ENCODE measurements around the gene ROBO4. TPM values are rescaled to one million over a fixed set of nuclear protein-coding genes. Genes with fewer than 3 reads are reported as not detected.

ROBO4 gene
- not detected in 2 replicates for total RNA-seq

- no peaks in the 10 kb centered on the region for H3K9me3 Mint-ChIP-seq
- H3K27ac Mint-ChIP-seq = no peak within 1 kb of the TSS
- H3K36me3 Mint-ChIP-seq (ENCODE audit: low read depth) = no peaks in the 10 kb centered on the region
- peaks cover 4% of the 10 kb centered on the region for H3K4me1 Mint-ChIP-seq (ENCODE audit: low read depth)
- no peak for DNase-seq (ENCODE audit: low spot score)
- peaks cover 20% of the 10 kb centered on the region for H3K27me3 Mint-ChIP-seq (ENCODE audit: insufficient read depth)
- intact Hi-C loops (cut with micrococcal nuclease) = no loop called here
- H3K4me3 Mint-ChIP-seq = no peak within 1 kb of the TSS
These were observed at the start of gene ROBO4 for GRCh38 chr11:124897674-124898262. Gene ROBO4 (minus strand): TSS chr11:124897865. CDS start chr11:124897795, 70 bp downstream.

DNA sequence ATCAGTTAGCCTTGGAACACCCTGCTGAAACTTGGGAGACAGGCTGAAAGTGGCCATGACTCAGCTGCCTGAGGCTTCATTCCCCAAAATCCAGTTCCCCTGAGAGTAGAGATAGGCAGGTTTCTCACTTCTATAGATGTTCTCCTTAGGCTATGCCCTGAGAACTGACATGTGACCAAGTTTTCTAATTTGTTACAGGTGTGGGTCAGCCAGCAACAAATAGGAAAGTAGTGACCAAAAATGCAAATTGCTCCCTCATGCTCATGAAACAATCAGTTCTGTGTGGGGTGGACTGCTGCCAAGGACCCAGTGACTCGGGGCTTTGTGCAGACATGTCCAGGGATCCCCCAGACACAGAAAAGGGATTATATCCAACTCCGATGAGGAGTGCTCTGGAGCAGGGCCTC lies 49.1 kb upstream of the ROBO4 start:
- Mint-ChIP-seq H3K9me3 (peaks cover 24% of the 10 kb centered on the region), H3K36me3 (ENCODE audit: low read depth) (peaks cover 6% of the 10 kb centered on the region), H3K27me3 (ENCODE audit: insufficient read depth) (no peaks in the 10 kb centered on the region), H3K4me1 (ENCODE audit: low read depth) (no peaks in the 10 kb centered on the region), H3K4me3 (no peak overlapping the region), H3K27ac (no peak overlapping the region)
- intact Hi-C loops (cut with micrococcal nuclease) = no loop called here
- no peak for DNase-seq (ENCODE audit: low spot score)

- peaks cover 24% of the 10 kb centered on the region for H3K9me3 Mint-ChIP-seq
- H3K4me3 Mint-ChIP-seq = no peak overlapping the region
- no peak for DNase-seq (ENCODE audit: low spot score)
- H3K27me3 Mint-ChIP-seq (ENCODE audit: insufficient read depth) = no peaks in the 10 kb centered on the region
- no peaks in the 10 kb centered on the region for H3K4me1 Mint-ChIP-seq (ENCODE audit: low read depth)
- no peak overlapping the region for H3K27ac Mint-ChIP-seq
- peaks cover 6% of the 10 kb centered on the region for H3K36me3 Mint-ChIP-seq (ENCODE audit: low read depth)
- intact Hi-C loops (cut with micrococcal nuclease) = no loop called here
These were observed 48.2 kb upstream of the ROBO4 start for GRCh38 chr11:124945826-124946225.

- Mint-ChIP-seq H3K36me3 (ENCODE audit: low read depth) (peaks cover 6% of the 10 kb centered on the region), H3K4me3 (no peak overlapping the region), H3K4me1 (ENCODE audit: low read depth) (no peaks in the 10 kb centered on the region), H3K9me3 (peaks cover 19% of the 10 kb centered on the region), H3K27me3 (ENCODE audit: insufficient read depth) (peaks cover 2% of the 10 kb centered on the region), H3K27ac (no peak overlapping the region)
- intact Hi-C loops (cut with micrococcal nuclease) = no loop called here
- no peak for DNase-seq (ENCODE audit: low spot score)
These were observed 46.9 kb upstream of the ROBO4 start for GRCh38 chr11:124944565-124944964.

DNA sequence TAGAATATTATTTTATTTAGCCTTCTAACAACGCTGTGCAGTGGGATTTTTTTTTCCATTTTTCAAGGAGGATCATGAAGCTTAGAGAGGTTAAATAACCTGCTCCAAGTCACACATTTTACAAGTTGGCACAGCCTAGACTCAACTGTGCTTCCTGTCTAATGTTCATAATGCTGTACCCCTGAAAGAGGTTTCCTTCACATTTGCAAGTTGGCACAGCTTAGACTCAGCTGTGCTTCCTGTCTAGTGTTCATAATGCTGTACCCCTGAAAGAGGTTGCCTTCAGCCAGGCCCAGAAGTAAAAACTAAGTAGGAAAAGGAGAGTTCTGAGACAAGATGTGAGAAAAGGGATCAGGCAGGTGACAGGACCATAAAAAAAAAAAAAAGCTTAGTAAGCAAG lies 46.1 kb upstream of the ROBO4 start:
- no peak overlapping the region for H3K27ac Mint-ChIP-seq
- intact Hi-C loops (cut with micrococcal nuclease) = no loop called here
- H3K4me3 Mint-ChIP-seq = no peak overlapping the region

DNA sequence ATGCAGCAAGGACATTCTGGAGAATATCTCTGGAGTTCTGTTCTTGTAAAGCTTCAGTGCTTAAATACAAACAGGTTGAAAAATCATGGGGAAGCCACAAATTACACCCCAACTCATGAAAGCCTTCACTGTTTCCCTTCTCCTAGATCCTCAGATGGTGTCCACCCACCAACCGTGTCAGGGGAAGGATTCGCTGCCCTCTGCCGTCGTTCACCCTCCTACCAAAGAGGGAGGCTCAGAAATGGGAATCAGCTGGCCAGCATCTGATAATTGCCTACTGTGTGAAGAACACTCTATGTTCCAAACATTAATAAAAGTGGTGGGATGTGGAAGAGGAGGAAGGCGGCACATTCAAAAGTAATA lies 45.6 kb upstream of the ROBO4 start:
- H3K27ac Mint-ChIP-seq = no peak overlapping the region
- no peak for DNase-seq (ENCODE audit: low spot score)
- H3K27me3 Mint-ChIP-seq (ENCODE audit: insufficient read depth) = peaks cover 2% of the 10 kb centered on the region
- intact Hi-C loops (cut with micrococcal nuclease) = no loop called here
- peaks cover 8% of the 10 kb centered on the region for H3K9me3 Mint-ChIP-seq
- no peak overlapping the region for H3K4me3 Mint-ChIP-seq
- H3K4me1 Mint-ChIP-seq (ENCODE audit: low read depth) = no peaks in the 10 kb centered on the region
- H3K36me3 Mint-ChIP-seq (ENCODE audit: low read depth) = peaks cover 1% of the 10 kb centered on the region

More for the DNA sequence above, 46.1 kb upstream of the ROBO4 start:
- Mint-ChIP-seq H3K27me3 (ENCODE audit: insufficient read depth) (peaks cover 2% of the 10 kb centered on the region), H3K9me3 (peaks cover 13% of the 10 kb centered on the region), H3K4me1 (ENCODE audit: low read depth) (no peaks in the 10 kb centered on the region), H3K36me3 (ENCODE audit: low read depth) (peaks cover 6% of the 10 kb centered on the region)
- no peak for DNase-seq (ENCODE audit: low spot score)

GRCh38 chr11:124942466-124943253 lies 45.0 kb upstream of the ROBO4 start:
- H3K4me3 Mint-ChIP-seq = no peak overlapping the region
- H3K36me3 Mint-ChIP-seq (ENCODE audit: low read depth) = no peaks in the 10 kb centered on the region
- H3K4me1 Mint-ChIP-seq (ENCODE audit: low read depth) = no peaks in the 10 kb centered on the region
- intact Hi-C loops (cut with micrococcal nuclease) = no loop called here
- no peak for DNase-seq (ENCODE audit: low spot score)
- no peak overlapping the region for H3K27ac Mint-ChIP-seq
- H3K9me3 Mint-ChIP-seq = peaks cover 3% of the 10 kb centered on the region
- H3K27me3 Mint-ChIP-seq (ENCODE audit: insufficient read depth) = peaks cover 2% of the 10 kb centered on the region

- intact Hi-C loops (cut with micrococcal nuclease) = no loop called here
These were observed 44.0 kb upstream of the ROBO4 start for GRCh38 chr11:124941703-124942102.

DNA sequence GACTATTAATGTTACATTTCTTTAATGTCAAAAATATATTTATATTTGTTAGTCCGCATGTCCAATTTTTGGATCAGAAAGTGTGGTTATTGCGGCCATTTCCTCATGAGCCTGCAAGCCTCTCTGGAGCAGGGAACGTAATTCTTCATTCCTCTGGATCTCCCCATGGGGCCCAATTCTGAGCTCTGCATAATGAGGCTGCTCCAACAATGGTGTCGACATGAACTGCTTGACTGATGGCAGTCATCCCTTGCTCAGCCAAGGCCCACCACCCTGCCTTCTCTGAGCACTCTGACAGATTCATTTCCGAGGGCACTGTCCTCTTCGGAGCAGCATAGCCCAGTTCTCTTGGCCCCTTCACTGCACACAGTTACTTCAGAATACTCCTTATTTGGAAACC lies 41.3 kb upstream of the ROBO4 start:
- H3K9me3 Mint-ChIP-seq = no peaks in the 10 kb centered on the region
- H3K4me1 Mint-ChIP-seq (ENCODE audit: low read depth) = no peaks in the 10 kb centered on the region
- H3K4me3 Mint-ChIP-seq = no peak overlapping the region
- intact Hi-C loops (cut with micrococcal nuclease) = no loop called here
- no peak for DNase-seq (ENCODE audit: low spot score)
- no peak overlapping the region for H3K27ac Mint-ChIP-seq
- no peaks in the 10 kb centered on the region for H3K36me3 Mint-ChIP-seq (ENCODE audit: low read depth)
- H3K27me3 Mint-ChIP-seq (ENCODE audit: insufficient read depth) = peaks cover 12% of the 10 kb centered on the region

More at GRCh38 chr11:124941703-124942102, 44.0 kb upstream of the ROBO4 start:
- no peak overlapping the region for H3K4me3 Mint-ChIP-seq
- H3K4me1 Mint-ChIP-seq (ENCODE audit: low read depth) = no peaks in the 10 kb centered on the region
- no peak for DNase-seq (ENCODE audit: low spot score)
- H3K27ac Mint-ChIP-seq = no peak overlapping the region
- H3K36me3 Mint-ChIP-seq (ENCODE audit: low read depth) = no peaks in the 10 kb centered on the region
- H3K9me3 Mint-ChIP-seq = no peaks in the 10 kb centered on the region
- peaks cover 8% of the 10 kb centered on the region for H3K27me3 Mint-ChIP-seq (ENCODE audit: insufficient read depth)

- Mint-ChIP-seq H3K27ac (no peak overlapping the region), H3K9me3 (no peaks in the 10 kb centered on the region), H3K4me3 (no peak overlapping the region), H3K36me3 (ENCODE audit: low read depth) (no peaks in the 10 kb centered on the region), H3K4me1 (ENCODE audit: low read depth) (no peaks in the 10 kb centered on the region), H3K27me3 (ENCODE audit: insufficient read depth) (peaks cover 12% of the 10 kb centered on the region)
- DNase-seq (ENCODE audit: low spot score) = no peak
- intact Hi-C loops (cut with micrococcal nuclease) = no loop called here
These were observed 40.6 kb upstream of the ROBO4 start for GRCh38 chr11:124938206-124938765.

DNA sequence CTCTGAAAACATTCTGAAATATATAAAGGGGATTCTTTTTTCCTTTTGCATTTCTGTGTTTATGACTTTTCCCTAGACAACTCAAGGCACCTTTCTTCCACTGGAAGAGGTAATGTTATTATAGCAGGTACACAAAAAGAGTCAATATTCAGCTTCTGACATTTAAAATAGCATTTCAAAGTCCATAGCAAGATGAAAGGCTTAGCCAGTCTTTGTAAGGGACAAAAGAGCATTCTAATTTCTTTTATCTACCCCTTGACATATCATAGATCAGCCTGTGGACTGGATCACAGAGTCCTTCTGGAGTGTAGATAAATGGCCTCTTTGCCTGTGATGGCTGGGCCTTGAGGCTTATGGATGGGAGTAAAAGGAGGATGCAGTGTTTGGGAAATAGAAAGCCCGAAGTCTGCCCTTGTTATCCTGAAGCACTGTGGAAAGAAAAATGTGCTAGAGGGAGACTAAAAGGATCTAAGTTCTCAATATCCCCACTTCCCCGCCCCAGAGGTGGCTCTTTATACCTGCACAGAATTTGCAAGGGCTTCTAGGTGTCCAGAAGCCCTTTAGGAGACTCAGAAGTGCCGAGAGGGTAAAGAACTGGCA lies 39.8 kb upstream of the ROBO4 start:
- peaks cover 12% of the 10 kb centered on the region for H3K27me3 Mint-ChIP-seq (ENCODE audit: insufficient read depth)
- no peak overlapping the region for H3K4me3 Mint-ChIP-seq
- intact Hi-C loops (cut with micrococcal nuclease) = no loop called here
- no peaks in the 10 kb centered on the region for H3K4me1 Mint-ChIP-seq (ENCODE audit: low read depth)
- no peak for DNase-seq (ENCODE audit: low spot score)
- no peaks in the 10 kb centered on the region for H3K9me3 Mint-ChIP-seq
- no peaks in the 10 kb centered on the region for H3K36me3 Mint-ChIP-seq (ENCODE audit: low read depth)
- no peak overlapping the region for H3K27ac Mint-ChIP-seq

DNA sequence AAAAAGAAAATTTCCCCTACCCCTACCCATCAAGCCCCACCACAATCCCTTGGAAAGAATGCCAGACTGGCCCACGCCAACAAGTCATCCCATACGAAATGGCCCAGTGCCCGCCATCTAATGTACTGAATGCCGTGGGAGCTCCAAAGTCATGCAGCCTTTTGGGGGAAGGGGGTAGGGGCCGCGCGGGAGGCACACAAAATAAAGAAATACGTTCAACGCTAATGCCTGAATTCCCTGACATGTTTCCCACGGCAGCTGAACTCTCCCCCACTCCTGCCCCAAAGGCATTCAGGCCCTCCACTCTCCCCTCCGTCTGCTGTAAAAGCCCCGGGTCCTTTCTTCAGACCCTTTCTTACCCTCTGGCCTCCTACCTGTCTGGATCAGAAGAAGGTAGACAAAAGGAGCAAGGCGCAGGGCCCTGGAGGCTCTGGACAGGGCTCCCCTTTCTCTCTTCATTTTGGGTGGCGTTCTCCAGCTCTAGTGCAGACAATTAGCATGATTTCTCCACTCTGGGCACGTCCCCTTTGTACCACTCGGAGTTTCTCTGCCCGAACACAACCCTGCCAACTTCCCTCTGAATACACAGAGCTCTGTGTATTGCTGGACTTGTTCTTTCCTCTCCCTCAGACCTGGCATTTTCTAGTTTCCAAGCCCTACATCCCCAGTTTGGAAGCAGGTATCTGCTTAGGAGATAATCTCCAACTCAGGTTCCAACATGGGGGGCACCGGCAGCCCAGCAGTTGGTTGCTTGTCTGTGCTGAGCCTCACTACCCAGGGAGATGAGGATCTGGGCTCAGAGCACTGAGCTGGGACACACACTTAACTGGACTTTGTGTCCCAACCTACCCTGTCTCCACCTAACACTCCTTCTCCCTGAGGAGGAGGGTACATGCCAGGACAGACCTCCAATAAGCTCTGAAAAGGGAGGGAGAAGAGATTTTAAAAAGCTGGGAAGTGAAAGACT lies 38.2 kb upstream of the ROBO4 start, which contains the start of gene HEPACAM:
Gene HEPACAM, minus strand, starts transcription at position 500 of the 967 bp plus-strand sequence. Its CDS starts 41 bp downstream, at position 459.
- peaks cover 1% of the 10 kb centered on the region for H3K4me1 Mint-ChIP-seq (ENCODE audit: low read depth)
- no peak for DNase-seq (ENCODE audit: low spot score)
- H3K27me3 Mint-ChIP-seq (ENCODE audit: insufficient read depth) = peaks cover 12% of the 10 kb centered on the region
- H3K27ac Mint-ChIP-seq = no peak within 1 kb of the TSS
- no peaks in the 10 kb centered on the region for H3K9me3 Mint-ChIP-seq
- H3K4me3 Mint-ChIP-seq = no peak within 1 kb of the TSS
- intact Hi-C loops (cut with micrococcal nuclease) = no loop called here
- no peaks in the 10 kb centered on the region for H3K36me3 Mint-ChIP-seq (ENCODE audit: low read depth)

All from activated T-helper 1 cell treated with anti-CD3 and anti-CD28 coated beads, Interleukin-12 subunit alpha, Interleukin-12 subunit beta, Interleukin-2, Interleukin-4 antibody, amounts not matched to agents 30 ng/mL and 10 ng/mL and 1 ng/mL, durations not matched to agents 14 hours and 24 hours and 36 hours (primary cell).